GM10847 (cell line): ENCODE data around the gene NIN.
A peak's percentile ranks its signal among the peaks of the same experiment; 100 is the strongest.

Experiments used
- POLR2A ChIP-seq: IDR thresholded peaks from 2 replicates; pipeline ENCODE4 v1.6.1; 2011; ENCODE audit not compliant: insufficient read length; ENCODE audit errors: extremely low read depth

Gene NIN

DNA sequence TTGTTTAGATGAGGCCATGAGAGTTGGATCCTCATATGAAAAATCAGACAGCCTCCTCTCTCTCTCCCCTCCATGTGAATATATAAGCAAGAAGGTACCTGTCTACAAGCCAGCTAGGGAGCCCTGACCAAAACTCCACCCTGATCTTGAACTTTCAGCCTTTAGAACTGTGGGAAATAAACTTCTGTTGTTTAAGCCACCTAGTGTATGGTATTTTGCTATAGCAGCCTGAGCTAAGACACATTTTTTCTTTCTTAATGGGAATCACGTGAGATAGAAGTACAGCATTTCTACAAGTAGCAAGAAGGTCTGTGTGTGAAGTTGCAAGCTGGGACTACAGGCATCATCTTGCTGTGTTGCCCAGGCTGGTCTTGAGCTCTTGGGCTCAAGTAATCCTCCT is 24.6 kb upstream of the NIN start:
- no peak for TF ChIP-seq POLR2A

GRCh38 chr14:50854521-50854920 is 23.6 kb upstream of the NIN start:
- TF ChIP-seq POLR2A = no peak

DNA sequence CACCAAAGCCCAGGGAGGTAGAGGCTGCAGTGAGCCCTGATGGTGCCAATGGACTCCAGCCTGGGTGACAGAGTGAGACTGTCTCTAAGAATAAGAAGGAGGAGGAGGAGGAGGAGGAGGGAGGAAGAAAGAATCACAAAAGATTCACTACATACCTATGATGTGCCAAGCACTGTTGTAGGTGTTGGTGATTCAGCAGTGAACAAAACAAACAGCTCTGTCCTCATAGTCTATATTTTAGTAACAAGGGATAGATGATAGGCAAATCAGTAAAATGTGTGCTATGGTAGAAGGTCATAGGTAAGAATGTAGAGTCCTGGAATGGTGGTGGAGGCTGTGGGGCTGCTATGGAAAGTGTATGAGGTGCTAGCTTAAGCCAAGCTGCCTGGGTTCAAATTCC is 22.9 kb upstream of the NIN start:
- TF ChIP-seq POLR2A = no peak

DNA sequence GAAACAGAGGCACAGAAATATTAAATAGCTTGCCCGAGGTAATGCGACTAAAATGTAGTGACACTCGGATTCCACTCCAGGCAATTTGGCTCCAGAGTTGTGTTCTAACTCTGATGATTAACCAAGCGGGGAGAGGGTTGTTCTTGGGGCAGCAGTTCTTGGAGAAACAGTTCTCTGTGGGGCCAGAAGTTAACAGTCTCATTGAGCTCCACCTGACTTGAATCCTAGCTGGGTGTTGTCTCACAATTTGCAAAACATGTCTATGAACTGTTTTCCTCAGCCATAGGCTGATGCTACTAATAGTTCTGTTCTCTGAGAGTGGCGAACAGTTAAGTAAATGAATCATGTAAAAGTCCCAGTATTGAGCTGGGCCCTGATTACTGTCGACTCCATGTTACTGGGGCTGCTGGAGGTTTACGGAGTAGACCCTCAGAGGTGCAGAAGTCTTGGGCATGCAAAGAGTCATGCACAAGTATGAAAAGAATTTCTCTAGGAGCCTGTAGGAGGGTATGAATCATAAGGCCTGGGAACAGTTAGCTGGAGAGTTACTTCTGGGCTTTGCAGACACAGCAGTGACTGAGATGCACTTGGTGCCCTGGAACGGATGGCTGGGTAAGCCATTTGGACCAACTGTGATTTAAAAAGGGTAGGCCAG is 15.4 kb upstream of the NIN start:
- no peak for TF ChIP-seq POLR2A

DNA sequence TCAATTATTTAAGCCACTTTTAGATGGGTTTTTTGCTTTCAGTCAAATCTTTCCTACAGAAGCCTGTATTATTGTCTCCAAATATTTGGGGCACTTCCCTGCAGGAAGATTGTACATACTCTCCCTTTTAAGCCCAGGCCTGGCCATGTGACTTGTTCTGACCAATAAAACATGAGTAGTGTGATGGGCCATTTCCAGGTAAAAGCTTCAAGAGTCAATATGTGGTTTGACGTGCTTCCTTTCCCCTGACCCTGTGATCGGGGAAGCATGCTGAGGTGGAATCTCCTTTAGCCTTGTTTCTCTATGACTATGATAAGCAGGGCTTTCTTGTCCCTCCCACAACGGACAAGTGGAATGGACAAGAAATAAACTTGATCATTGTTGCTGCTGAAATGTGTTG is 14.2 kb upstream of the NIN start:
- TF ChIP-seq POLR2A = no peak

GRCh38 chr14:50844391-50844790 is 13.4 kb upstream of the NIN start:
- TF ChIP-seq POLR2A = no peak

GRCh38 chr14:50839691-50840090 is 8.7 kb upstream of the NIN start:
- TF ChIP-seq POLR2A = no peak

GRCh38 chr14:50839048-50839447 is 8.1 kb upstream of the NIN start:
- TF ChIP-seq POLR2A = no peak

DNA sequence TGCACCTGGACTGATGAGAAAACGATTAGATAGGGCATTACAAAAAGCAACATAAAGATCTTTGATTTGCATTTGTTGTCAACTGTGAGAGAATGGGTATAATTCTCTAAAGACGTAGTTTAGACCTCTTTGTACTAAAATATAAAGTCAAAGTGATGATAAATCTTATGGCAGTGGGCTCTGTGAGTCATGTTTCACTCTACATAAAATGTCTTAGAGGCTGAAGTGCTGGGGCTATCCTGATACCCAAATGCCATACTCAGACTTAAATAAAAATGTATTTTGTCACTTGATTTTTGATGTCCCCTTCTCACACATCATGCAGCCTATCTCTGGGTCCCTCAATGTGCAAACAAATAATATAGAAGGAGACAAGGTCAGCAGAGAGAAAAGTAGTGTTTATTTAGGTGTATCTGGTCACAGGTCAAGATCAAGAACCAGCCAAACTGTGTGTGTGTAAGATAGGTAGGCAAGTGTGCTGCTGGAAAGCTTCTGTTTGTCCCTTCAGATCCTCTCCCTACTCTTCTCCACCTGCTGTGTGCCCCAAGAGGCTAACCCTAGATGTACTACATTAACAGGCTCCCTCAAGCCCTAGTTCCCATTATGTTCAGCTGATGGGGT is 7.0 kb upstream of the NIN start:
- TF ChIP-seq POLR2A = no peak

DNA sequence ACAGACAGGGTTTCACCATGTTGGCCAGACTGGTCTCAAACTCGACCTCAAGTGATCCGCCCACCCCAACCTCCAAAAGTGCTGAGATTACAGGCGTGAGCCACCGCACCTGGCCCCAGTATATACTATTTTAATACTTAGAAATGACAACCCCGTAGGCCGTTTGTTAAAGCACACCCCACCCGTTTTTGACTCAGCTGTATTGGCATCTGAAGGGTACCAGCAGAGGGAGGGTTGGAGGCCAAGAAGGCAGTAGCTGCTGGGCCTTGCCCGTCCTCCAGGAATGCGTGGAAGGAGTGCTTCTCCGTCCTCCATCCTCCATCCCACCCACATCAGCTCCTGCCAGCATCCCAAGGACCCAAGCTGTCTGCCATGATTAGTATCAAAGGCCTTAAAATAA is 6.3 kb upstream of the NIN start:
- no peak for TF ChIP-seq POLR2A

GRCh38 chr14:50836515-50836914 is 5.6 kb upstream of the NIN start:
- no peak for TF ChIP-seq POLR2A

DNA sequence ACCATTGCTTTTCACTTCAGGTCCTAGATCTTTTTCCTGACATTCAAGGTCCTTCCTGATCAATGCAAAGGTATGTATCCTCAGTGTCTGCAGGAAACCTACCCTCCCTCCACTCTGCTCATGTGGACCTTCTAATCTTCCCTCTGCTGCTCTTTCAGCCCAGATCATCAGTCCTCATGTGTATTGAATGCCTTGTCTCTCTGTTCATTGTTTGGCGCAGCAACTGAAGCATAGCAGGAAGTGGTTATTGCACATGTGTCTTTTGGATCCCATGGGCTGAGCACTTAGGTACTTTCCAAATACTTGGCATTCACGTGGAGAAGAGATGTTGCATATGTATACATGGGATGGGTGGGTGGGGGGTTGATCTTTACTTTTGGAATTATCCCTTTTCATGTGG is 4.3 kb upstream of the NIN start:
- TF ChIP-seq POLR2A = no peak

GRCh38 chr14:50834802-50835276 is 3.9 kb upstream of the NIN start:
- no peak for TF ChIP-seq POLR2A

DNA sequence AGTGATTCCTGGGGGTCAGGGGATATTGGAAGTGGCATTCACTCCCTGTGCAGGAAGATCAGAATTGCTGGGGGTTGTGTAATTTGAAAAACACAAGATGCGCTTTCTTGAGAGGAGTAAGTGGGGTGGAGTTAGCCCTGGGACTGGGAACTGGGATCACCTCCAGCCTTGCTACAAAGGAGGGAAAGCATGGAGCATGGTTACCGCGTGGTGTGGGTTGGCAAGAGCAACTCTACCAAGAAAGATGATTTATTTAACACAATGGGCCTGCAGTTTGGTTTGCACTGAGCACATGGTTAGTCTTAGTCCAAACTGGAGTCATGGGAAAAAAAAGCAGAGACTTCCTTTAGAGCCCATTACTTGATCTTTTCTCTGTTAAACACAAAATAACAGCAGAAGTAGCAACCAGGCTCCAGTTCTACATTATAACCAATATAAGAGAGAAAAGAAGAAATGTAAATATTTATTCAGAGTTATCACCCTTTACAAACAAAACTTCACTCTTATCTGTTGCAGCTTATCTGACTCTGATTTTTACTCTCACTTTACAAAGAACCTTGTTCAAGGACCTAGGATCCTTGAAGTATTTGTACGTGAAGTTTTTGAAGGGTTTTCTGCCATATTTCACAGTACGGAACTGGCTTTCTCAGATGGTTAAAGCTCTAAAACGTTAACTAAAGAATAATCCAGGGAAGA is 2.1 kb upstream of the NIN start:
- no peak for TF ChIP-seq POLR2A

DNA sequence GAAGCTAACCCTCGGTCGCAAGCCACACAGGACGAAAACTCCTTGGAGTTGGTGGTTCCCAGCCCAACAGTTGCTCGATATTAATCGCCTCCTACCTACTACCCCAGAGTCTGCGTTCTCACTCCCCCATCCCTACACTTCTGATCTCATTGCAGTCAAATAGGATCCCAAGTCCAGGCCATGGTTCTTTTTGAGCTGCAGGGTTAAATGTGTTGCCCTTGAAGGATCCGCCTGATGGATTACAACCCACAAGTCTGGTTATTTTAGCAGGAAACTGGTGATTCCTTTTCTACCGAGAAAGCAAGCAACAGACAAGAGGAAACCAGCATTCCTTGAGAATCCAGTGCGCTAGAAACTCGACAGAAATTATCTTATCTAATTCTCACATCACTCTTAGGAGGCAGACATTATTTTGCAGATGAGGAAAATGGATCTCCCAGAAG is 785 bp upstream of the NIN start:
- no peak for TF ChIP-seq POLR2A

DNA sequence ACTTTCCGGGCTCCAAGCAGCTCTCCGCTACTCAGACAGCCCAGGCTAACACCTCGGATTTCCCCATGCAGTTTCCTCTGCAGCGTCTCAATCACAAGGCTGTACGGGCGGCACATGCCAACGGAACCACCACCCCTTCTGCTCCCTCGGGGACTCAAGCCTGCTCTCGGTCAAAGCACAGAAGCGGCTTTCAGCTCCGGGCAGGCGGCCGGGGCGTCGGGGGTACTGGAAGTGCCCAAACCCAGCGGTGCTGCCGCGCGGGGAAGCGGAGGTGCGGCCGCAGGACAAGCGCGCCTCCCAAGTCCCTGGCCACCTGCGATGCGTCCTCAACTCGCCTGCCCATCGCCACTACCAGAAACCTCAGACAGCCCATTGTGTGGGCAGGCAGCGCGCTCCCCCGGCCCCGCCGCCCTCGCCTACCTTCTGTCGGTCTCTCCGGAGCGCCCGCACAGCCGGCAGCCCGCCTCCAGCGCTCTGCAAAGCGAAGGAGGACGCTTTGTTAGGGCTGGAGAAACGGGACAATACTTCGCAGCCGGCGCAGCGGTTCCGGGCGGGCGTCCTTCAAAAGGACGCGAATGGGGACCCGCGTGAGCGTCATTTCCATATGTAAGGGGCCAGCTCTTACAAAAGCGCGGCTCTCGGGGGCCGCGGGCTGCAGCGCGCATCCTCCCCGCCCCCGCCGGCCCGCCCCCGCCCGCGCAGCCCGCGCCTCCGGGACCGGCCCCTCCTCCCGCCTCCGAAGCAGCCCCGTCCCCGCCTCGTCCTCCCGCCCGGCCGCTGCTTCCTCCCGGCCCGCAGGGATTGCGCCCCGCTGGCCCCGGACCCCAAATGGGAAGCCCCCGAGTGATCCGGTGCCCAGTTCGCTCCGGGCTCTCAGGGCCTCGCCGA is 674 bp downstream of the NIN start:
- peak; percentile 36 for TF ChIP-seq POLR2A

DNA sequence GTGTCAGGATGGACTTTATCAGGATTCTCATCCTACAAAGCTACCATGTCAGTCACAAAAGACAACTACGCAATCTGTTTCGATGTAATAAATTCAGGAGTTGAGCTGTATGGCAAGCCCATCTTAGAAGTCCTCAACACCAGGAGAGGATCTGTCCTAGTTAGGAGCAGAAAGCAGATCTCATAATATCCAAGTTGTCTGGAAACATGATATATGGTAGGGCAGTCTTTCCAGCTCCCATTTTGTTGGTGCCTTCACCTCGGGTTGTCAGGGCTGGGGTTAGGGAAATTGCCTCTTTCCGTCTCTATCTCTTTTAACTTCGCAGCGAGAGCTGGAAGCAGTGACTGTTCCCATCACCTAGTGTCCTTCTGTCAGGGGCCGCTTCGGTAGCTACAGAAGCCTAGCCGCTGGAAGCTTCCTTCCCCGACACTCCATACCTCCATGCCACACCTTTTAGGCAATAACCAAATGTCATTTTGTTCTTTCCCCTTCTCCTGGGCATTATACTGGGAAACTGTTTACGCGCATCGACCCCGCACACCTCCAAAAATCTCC is 1.4 kb downstream of the NIN start:
- TF ChIP-seq POLR2A = no peak
